Duodenal mucosa (tissue), 2 donors: ENCODE data around the gene OR1A1.
"Not testable (repeated sequence)": the region's sequence is repeated elsewhere in the genome, so short reads cannot be mapped to it uniquely, and the experiment has no call there.

Source experiments
- H3K27ac ChIP-seq: one replicate; pipeline ENCODE4 v1.7.0; 2013; ENCODE audit warnings: low read depth, low read length
- H3K27me3 ChIP-seq, 2 donors: one replicate each; pipeline ENCODE4 v1.7.0; 2013; ENCODE audit warnings: low read length in 2 of 2, control low read depth in 1 of 2; ENCODE audit not compliant: insufficient read depth in 2 of 2, control insufficient read depth in 1 of 2
- H3K36me3 ChIP-seq, 2 donors: one replicate each; pipeline ENCODE4 v1.7.0; 2013; ENCODE audit warnings: low read length in 2 of 2, control low read depth in 1 of 2; ENCODE audit not compliant: insufficient read depth in 2 of 2, control insufficient read depth in 1 of 2
- H3K4me1 ChIP-seq, 2 donors: one replicate each; pipeline ENCODE4 v1.7.0; 2013; ENCODE audit warnings: low read length in 2 of 2, control low read depth in 1 of 2; ENCODE audit not compliant: insufficient read depth in 2 of 2, control insufficient read depth in 1 of 2
- H3K4me3 ChIP-seq, 2 donors: one replicate each; pipeline ENCODE4 v1.7.0; 2013; ENCODE audit warnings: low read length in 2 of 2, low read depth in 1 of 2
- H3K9ac ChIP-seq, 2 donors: one replicate each; pipeline ENCODE4 v1.7.0; 2013; ENCODE audit warnings: low read length in 2 of 2, low read depth in 1 of 2
- H3K9me3 ChIP-seq, 2 donors: one replicate each; pipeline ENCODE4 v1.7.0; 2013; ENCODE audit warnings: low read length in 2 of 2, control low read depth in 1 of 2; ENCODE audit not compliant: control insufficient read depth in 1 of 2

Gene OR1A1

GRCh38 chr17:3207367-3207766, at the start of gene OR1A1:
Gene OR1A1 (plus strand): TSS chr17:3207667. CDS start chr17:3215621, 7,954 bp downstream.
- no peak within 1 kb of the TSS for H3K27ac ChIP-seq
- peaks cover under 1% of the 10 kb centered on the region in 2 donors for H3K9me3 ChIP-seq
- no peaks in the 10 kb centered on the region for H3K27me3 ChIP-seq
- no peaks in the 10 kb centered on the region for H3K36me3 ChIP-seq
- H3K4me1 ChIP-seq, result no peaks in the 10 kb centered on the region
- H3K9ac ChIP-seq, result no peak within 1 kb of the TSS
- H3K4me3 ChIP-seq, result no peak within 1 kb of the TSS

- Histone ChIP-seq H3K9me3 (peaks cover 0 to 3% of the 10 kb centered on the region in 2 donors), H3K27ac (no peak overlapping the region), H3K36me3 (no peaks in the 10 kb centered on the region), H3K27me3 (peaks cover 0 to 3% of the 10 kb centered on the region in 2 donors), H3K4me1 (no peaks in the 10 kb centered on the region), H3K9ac (no peak overlapping the region), H3K4me3 (no peak overlapping the region)
Observed at GRCh38 chr17:3167574-3167973, 39.9 kb upstream of the OR1A1 start.

GRCh38 chr17:3189961-3190360, 17.5 kb upstream of the OR1A1 start:
- Histone ChIP-seq H3K27ac (no peak overlapping the region), H3K4me1 (no peaks in the 10 kb centered on the region), H3K4me3 (no peak overlapping the region), H3K9me3 (no peaks in the 10 kb centered on the region), H3K36me3 (no peaks in the 10 kb centered on the region), H3K27me3 (no peaks in the 10 kb centered on the region), H3K9ac (no peak overlapping the region)

GRCh38 chr17:3197219-3197618, 10.2 kb upstream of the OR1A1 start, which contains the start of gene OR1A2:
Gene OR1A2 (plus strand): TSS chr17:3197519. CDS start chr17:3197519, 0 bp downstream.
- Histone ChIP-seq H3K9me3 (peaks cover 2 to 5% of the 10 kb centered on the region in 2 donors), H3K27me3 (peaks cover 0 to 3% of the 10 kb centered on the region in 2 donors), H3K9ac (no peak within 1 kb of the TSS), H3K27ac (no peak within 1 kb of the TSS), H3K4me1 (no peaks in the 10 kb centered on the region), H3K4me3 (no peak within 1 kb of the TSS), H3K36me3 (no peaks in the 10 kb centered on the region)

GRCh38 chr17:3208484-3208883, 1.0 kb downstream of the OR1A1 start:
- no peaks in the 10 kb centered on the region for H3K36me3 ChIP-seq
- H3K9ac ChIP-seq, result no peak overlapping the region
- H3K4me1 ChIP-seq, result no peaks in the 10 kb centered on the region
- H3K27ac ChIP-seq, result no peak overlapping the region
- no peaks in the 10 kb centered on the region for H3K9me3 ChIP-seq
- no peaks in the 10 kb centered on the region for H3K27me3 ChIP-seq
- H3K4me3 ChIP-seq, result no peak overlapping the region

GRCh38 chr17:3213001-3213400, 5.5 kb downstream of the OR1A1 start:
- Histone ChIP-seq H3K27ac (no peak overlapping the region), H3K9me3 (no peaks in the 10 kb centered on the region), H3K27me3 (no peaks in the 10 kb centered on the region), H3K4me3 (no peak overlapping the region), H3K36me3 (no peaks in the 10 kb centered on the region), H3K9ac (no peak overlapping the region), H3K4me1 (no peaks in the 10 kb centered on the region)

GRCh38 chr17:3213587-3213986, 6.1 kb downstream of the OR1A1 start:
- Histone ChIP-seq H3K4me3 (no peak overlapping the region), H3K36me3 (no peaks in the 10 kb centered on the region), H3K27ac (no peak overlapping the region), H3K27me3 (no peaks in the 10 kb centered on the region), H3K4me1 (no peaks in the 10 kb centered on the region), H3K9ac (no peak overlapping the region), H3K9me3 (no peaks in the 10 kb centered on the region)

GRCh38 chr17:3219978-3220377, 12.5 kb downstream of the OR1A1 start:
- H3K4me3 ChIP-seq, H3K27me3 ChIP-seq, H3K4me1 ChIP-seq, H3K36me3 ChIP-seq, H3K9ac ChIP-seq, H3K9me3 ChIP-seq, H3K27ac ChIP-seq: not testable (repeated sequence)

GRCh38 chr17:3221850-3222249, 14.4 kb downstream of the OR1A1 start:
- Histone ChIP-seq H3K9me3 (no peaks in the 10 kb centered on the region), H3K36me3 (no peaks in the 10 kb centered on the region), H3K27me3 (no peaks in the 10 kb centered on the region), H3K9ac (no peak overlapping the region), H3K4me3 (no peak overlapping the region), H3K27ac (no peak overlapping the region), H3K4me1 (no peaks in the 10 kb centered on the region)

GRCh38 chr17:3222505-3222904, 15.0 kb downstream of the OR1A1 start:
- no peaks in the 10 kb centered on the region for H3K27me3 ChIP-seq
- H3K4me1 ChIP-seq, result no peaks in the 10 kb centered on the region
- H3K9ac ChIP-seq, result no peak overlapping the region
- H3K4me3 ChIP-seq, result no peak overlapping the region
- no peaks in the 10 kb centered on the region for H3K9me3 ChIP-seq
- no peak overlapping the region for H3K27ac ChIP-seq
- no peaks in the 10 kb centered on the region for H3K36me3 ChIP-seq
